ENCODE results near the gene COQ8A. TPM values are rescaled to one million over a fixed set of nuclear protein-coding genes. Genes with fewer than 3 reads are reported as not detected.

The COQ8A gene
- total RNA-seq, 1 donor from 2014 or later = 13.8 TPM

GRCh38 chr1:226956942-226957713, 17.0 kb downstream of the COQ8A start:
- no peak overlapping the region for H2AFZ ChIP-seq (replicated peaks)
- no peak for TF ChIP-seq CTCF (IDR thresholded peaks at IDR 0.05)
- no peak for TF ChIP-seq EZH2phosphoT487 (IDR thresholded peaks at IDR 0.05)
- no peak for TF ChIP-seq EZH2 (IDR thresholded peaks at IDR 0.05)
- no peaks in the 10 kb centered on the region for H3K27me3 ChIP-seq
- H3K27me3 Mint-ChIP-seq (ENCODE audit: insufficient read depth, low read depth) = peaks cover 2% of the 10 kb centered on the region
- no peak overlapping the region for H3K27ac ChIP-seq
- H3K36me3 ChIP-seq = no peaks in the 10 kb centered on the region
- peaks cover 5% of the 10 kb centered on the region for H3K36me3 Mint-ChIP-seq
- H3F3A ChIP-seq (ENCODE audit: low read depth) = no peaks in the 10 kb centered on the region
- H3K4me3 ChIP-seq = no peak overlapping the region
- no peak overlapping the region for H3K4me3 Mint-ChIP-seq
- no peaks in the 10 kb centered on the region for H3K9me3 ChIP-seq (ENCODE audit: low read depth)
- no peak overlapping the region for H3K27ac Mint-ChIP-seq
- H4K20me1 ChIP-seq (ENCODE audit: low read depth) = no peaks in the 10 kb centered on the region
- no peak overlapping the region for H3K9ac ChIP-seq
- H3K79me2 ChIP-seq (ENCODE audit: low read depth) = no peaks in the 10 kb centered on the region
- peaks cover 9% of the 10 kb centered on the region for H3K4me1 Mint-ChIP-seq
- H3K4me2 ChIP-seq = no peak overlapping the region
- no peaks in the 10 kb centered on the region for H3K4me1 ChIP-seq
- DNase-seq (ENCODE audit: low spot score) = no peak
- H3K9me3 Mint-ChIP-seq = peaks cover 31% of the 10 kb centered on the region

- no peaks in the 10 kb centered on the region for H3K9me3 ChIP-seq (ENCODE audit: low read depth)
- no peaks in the 10 kb centered on the region for H4K20me1 ChIP-seq (ENCODE audit: low read depth)
- peaks cover 9% of the 10 kb centered on the region for H3K4me1 Mint-ChIP-seq
- H2AFZ ChIP-seq (replicated peaks) = no peak overlapping the region
- TF ChIP-seq EZH2 (IDR thresholded peaks at IDR 0.05) (no peak), EZH2phosphoT487 (IDR thresholded peaks at IDR 0.05) (no peak), CTCF (IDR thresholded peaks at IDR 0.05) (no peak)
- H3K27me3 ChIP-seq = no peaks in the 10 kb centered on the region
- peaks cover 5% of the 10 kb centered on the region for H3K36me3 Mint-ChIP-seq
- H3K4me2 ChIP-seq = no peak overlapping the region
- no peaks in the 10 kb centered on the region for H3F3A ChIP-seq (ENCODE audit: low read depth)
- no peak overlapping the region for H3K27ac ChIP-seq
- H3K4me1 ChIP-seq = no peaks in the 10 kb centered on the region
- H3K27ac Mint-ChIP-seq = no peak overlapping the region
- H3K36me3 ChIP-seq = no peaks in the 10 kb centered on the region
- H3K9me3 Mint-ChIP-seq = peaks cover 31% of the 10 kb centered on the region
- no peak overlapping the region for H3K9ac ChIP-seq
- H3K27me3 Mint-ChIP-seq (ENCODE audit: insufficient read depth, low read depth) = peaks cover 2% of the 10 kb centered on the region
- no peak for DNase-seq (ENCODE audit: low spot score)
- no peak overlapping the region for H3K4me3 Mint-ChIP-seq
- no peaks in the 10 kb centered on the region for H3K79me2 ChIP-seq (ENCODE audit: low read depth)
- no peak overlapping the region for H3K4me3 ChIP-seq
These were observed 17.6 kb downstream of the COQ8A start for GRCh38 chr1:226957714-226958113.

- Mint-ChIP-seq H3K4me1 (peaks cover 7% of the 10 kb centered on the region), H3K9me3 (peaks cover 31% of the 10 kb centered on the region), H3K36me3 (peaks cover 5% of the 10 kb centered on the region), H3K27ac (no peak overlapping the region), H3K4me3 (no peak overlapping the region), H3K27me3 (ENCODE audit: insufficient read depth, low read depth) (peaks cover 2% of the 10 kb centered on the region)
- Histone ChIP-seq H2AFZ (replicated peaks) (no peak overlapping the region), H3K79me2 (ENCODE audit: low read depth) (no peaks in the 10 kb centered on the region), H4K20me1 (ENCODE audit: low read depth) (no peaks in the 10 kb centered on the region), H3K4me1 (no peaks in the 10 kb centered on the region), H3K4me3 (no peak overlapping the region), H3K36me3 (no peaks in the 10 kb centered on the region), H3K4me2 (no peak overlapping the region), H3K27me3 (no peaks in the 10 kb centered on the region), H3K9me3 (ENCODE audit: low read depth) (no peaks in the 10 kb centered on the region), H3K27ac (no peak overlapping the region), H3F3A (ENCODE audit: low read depth) (no peaks in the 10 kb centered on the region), H3K9ac (no peak overlapping the region)
- no peak for TF ChIP-seq EZH2phosphoT487 (IDR thresholded peaks at IDR 0.05)
- TF ChIP-seq EZH2 (IDR thresholded peaks at IDR 0.05) = no peak
- no peak for TF ChIP-seq CTCF (IDR thresholded peaks at IDR 0.05)
- no peak for DNase-seq (ENCODE audit: low spot score)
These were observed 18.2 kb downstream of the COQ8A start for GRCh38 chr1:226958300-226958699.
